ENCODE results near the gene C1orf146. TPM values are rescaled to one million over a fixed set of nuclear protein-coding genes. Genes with fewer than 3 reads are reported as not detected.

The C1orf146 gene
- total RNA-seq = not detected in 2 replicates

GRCh38 chr1:92217721-92218120, at the start of gene C1orf146:
Gene C1orf146, plus strand, starts transcription at chr1:92217915. Its CDS starts 13,506 bp downstream, at chr1:92231421.

Other genes with a start within 250 kb of the C1orf146 start
- gene EPHX4, start 187.9 kb upstream of the C1orf146 start, total RNA-seq = 0.58 and 0.66 TPM in 2 replicates
- 0.15 TPM in 1 of 2 replicates, not detected in the other for gene SETSIP, start 142.5 kb upstream of the C1orf146 start, total RNA-seq
- 6.7 and 8.1 TPM in 2 replicates for gene BTBD8, start 137.6 kb upstream of the C1orf146 start, total RNA-seq
- gene GLMN, start 81.1 kb downstream of the C1orf146 start, total RNA-seq = 6.3 and 12.2 TPM in 2 replicates
- gene RPAP2, start 81.1 kb downstream of the C1orf146 start, total RNA-seq = 5.5 and 6.3 TPM in 2 replicates

Data from smooth muscle cell of trachea (primary cell).